Right cardiac atrium (tissue), 5 donors: ENCODE data around the gene RHBDL3. TPM values are rescaled to one million over a fixed set of nuclear protein-coding genes. Genes with fewer than 3 reads are reported as not detected.

ENCODE experiments used
- ATAC-seq, 2 donors: fragments of 200-7000 bp; cut with Tn5 transposase; one replicate each; pipeline versions ENCODE4 v1.8.0 to v1.9.1; 2020; ENCODE audit warnings: moderate library complexity in 2 of 2, mild to moderate bottlenecking in 1 of 2
- DNase-seq, 3 donors: peaks; one replicate each; pipeline ENCODE4 v3.0.0-alpha.2; 2020
- H3K27ac ChIP-seq: one replicate; pipeline ENCODE4 v1.5.1; 2013; ENCODE audit warnings: mild to moderate bottlenecking, low read length, control low read depth, moderate library complexity
- H3K27me3 ChIP-seq: one replicate; pipeline ENCODE4 v1.6.1; 2013; ENCODE audit not compliant: control insufficient read depth, insufficient read depth
- H3K4me1 ChIP-seq: one replicate; pipeline ENCODE4 v1.6.1; 2013; ENCODE audit warnings: low read length; ENCODE audit not compliant: control insufficient read depth, insufficient read depth
- H3K4me3 ChIP-seq: one replicate; pipeline ENCODE4 v1.5.1; 2013; ENCODE audit warnings: low read length, control low read depth
- H3K9me3 ChIP-seq: one replicate; pipeline ENCODE4 v1.6.1; 2013; ENCODE audit warnings: low read length; ENCODE audit not compliant: control insufficient read depth
- WGBS: extraction: QIAGEN DNeasy Blood & Tissue Kit; methylation state at CpG from one replicate; pipeline ENCODE4 v1.1.7; 2013; 5-methylcytosine and 5-hydroxymethylcytosine counted together
- intact Hi-C, 4 donors: fragments of 100-400 bp; cut with DNase I; formaldehyde crosslinking; loops; one replicate each; pipeline versions ENCODE4 v1.11.0 to v1.14.0; 2022 to 2023
- polyA plus RNA-seq: library from polyadenylated mRNA; stranded (reverse); fragments of 200-250 nt; gene quantifications from one replicate; pipeline ENCODE4 v1.2.3, GENCODE V29; 2013
- total RNA-seq, 4 donors: library from RNA; stranded (reverse); fragmentation: NEBNext Ultra II Directional; extraction: Animal tissue kit (Norgen Biotek cat#: 25700); gene quantifications; one replicate each; pipeline ENCODE4 v1.2.1, GENCODE V29; 2021
- donor health status: healthy with polysubstance abuse.
- donor health status: DM: no; HTN: yes; CAD: no.
- donor health status: DM: no; HTN: no; CAD: no.
- donor health status: DM: no; HTN: yes; CAD: no; lungs with severe emphysema.
- donor health status: DM: yes; HTN: yes; CAD: no.

The RHBDL3 gene
- total and polyA plus RNA-seq, 5 donors = 19.6 to 51.1 (median 40.0) TPM

DNA sequence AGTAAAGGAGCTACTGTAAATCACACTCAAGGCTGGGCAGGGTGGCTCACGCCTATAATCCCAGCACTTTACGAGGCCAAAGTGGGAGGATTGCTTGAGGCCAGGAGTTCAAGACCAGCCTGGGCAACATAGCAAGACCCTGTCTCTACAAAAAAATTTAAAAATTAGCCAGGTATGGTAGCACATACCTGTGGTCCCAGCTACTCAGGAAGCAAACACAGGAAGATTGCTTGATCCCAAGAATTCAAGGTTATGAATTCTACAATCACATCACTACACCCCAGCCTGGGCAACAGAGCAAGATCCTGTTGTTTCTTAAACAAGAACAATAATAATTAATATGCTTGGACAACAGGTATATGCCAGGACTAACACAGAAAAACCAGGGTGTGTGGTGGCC is 13.2 kb downstream of the RHBDL3 start:
- intact Hi-C loops = no loop called here
- ATAC-seq = no peak
- Histone ChIP-seq H3K27me3 (no peaks in the 10 kb centered on the region), H3K4me3 (no peak overlapping the region), H3K9me3 (no peaks in the 10 kb centered on the region), H3K27ac (no peak overlapping the region), H3K4me1 (peaks cover 2% of the 10 kb centered on the region)
- WGBS = 96% methylated on average over 2 of the region's 2 CpGs
- DNase-seq = no peak

DNA sequence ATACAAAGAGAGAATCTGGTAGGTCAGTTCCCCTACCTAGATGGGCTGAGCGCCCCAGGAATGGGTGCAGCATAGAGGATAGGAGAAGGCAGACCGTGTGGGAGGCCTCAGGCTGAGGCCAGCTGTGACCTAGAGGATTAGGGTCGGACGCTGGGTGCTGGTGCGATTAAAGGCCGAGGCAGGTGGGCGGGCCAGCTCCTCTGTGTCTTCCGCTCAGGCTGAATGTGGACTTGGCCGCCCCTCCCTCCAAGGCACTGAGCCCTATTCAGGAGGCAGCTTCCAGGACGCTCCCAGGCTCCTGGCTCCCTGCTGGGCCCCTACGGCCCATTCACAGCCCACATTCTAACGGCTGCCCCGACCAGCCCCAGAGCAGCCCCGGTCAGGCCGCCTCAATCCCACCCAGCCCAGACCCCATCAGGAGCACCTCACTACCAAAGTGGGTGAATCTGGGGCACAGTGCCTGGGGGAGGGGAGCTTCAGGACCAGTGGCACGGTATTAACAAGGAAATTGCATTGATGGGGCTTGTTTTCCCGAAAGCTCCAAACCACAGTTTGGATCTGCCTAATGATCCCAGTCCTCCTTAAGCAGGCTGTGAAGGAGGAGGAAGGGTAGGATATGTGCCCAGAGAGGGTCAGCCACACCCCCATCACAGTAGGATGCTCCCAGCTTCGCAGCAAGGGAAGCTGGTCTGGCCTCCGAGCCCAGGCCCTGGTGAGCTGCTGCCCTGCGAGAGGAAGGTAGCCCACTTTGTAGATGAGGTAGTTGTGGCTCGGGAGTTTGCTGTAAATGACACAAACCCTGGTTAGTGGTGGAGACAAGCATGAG is 14.5 kb downstream of the RHBDL3 start:
- Histone ChIP-seq H3K27ac (no peak overlapping the region), H3K27me3 (no peaks in the 10 kb centered on the region), H3K9me3 (no peaks in the 10 kb centered on the region), H3K4me3 (no peak overlapping the region), H3K4me1 (peaks cover 2% of the 10 kb centered on the region)
- ATAC-seq (no peak), DNase-seq (peak in 1 of 3 donors; percentile 26)
- 74% methylated on average over 21 of the region's 21 CpGs for WGBS
- intact Hi-C loops = no loop called here

DNA sequence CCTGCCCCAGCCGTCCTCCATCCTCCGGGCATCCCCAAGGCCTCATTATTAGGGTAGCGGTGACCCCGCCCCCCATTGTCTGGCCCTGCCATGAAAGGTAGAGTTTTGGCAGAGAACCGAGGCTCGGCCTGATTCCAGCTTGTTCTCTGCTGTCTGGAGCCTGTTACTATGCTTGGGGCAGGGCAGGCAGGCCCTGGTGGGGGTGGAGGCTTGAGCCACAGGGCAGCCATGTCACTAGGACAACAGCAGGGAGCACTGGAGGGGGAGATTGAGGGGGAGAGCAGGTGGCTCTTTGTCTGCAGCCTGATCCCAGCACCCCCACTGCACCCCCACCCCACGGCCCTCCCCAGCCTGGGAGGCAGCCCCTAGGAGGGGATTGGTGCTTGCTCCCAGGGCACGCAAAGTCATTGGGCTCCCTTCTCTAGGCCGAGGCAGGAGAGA is 15.4 kb downstream of the RHBDL3 start:
- peak; percentile 66 to 83 (median 76) for DNase-seq
- ATAC-seq = peak; percentile 46 to 62
- Histone ChIP-seq H3K27me3 (no peaks in the 10 kb centered on the region), H3K4me3 (no peak overlapping the region), H3K9me3 (no peaks in the 10 kb centered on the region), H3K27ac (no peak overlapping the region), H3K4me1 (no peaks in the 10 kb centered on the region)
- intact Hi-C loops = no loop called here
- WGBS = 49% methylated on average over 9 of the region's 9 CpGs

DNA sequence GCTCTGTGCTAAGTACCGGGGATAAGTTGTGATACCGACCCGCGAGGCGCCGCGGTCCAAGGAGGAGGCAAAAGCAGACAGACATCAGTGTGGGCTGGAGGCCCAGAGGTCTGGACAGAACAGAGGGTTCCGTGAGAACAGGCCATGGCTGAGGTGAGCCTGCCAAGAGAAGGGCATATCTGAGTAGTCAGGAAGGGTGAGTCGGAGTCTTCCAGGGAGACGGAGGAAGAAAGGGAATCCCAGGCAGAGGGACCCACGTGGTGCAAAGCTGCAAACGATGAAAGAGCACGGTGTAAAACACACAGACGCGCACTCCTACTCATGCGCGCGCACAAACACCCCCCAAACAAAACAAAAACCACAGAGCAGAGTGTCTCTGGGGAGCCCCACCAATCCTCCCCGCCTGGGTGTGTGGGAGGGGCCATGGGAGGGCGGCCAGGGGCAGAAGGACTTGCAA is 18.1 kb downstream of the RHBDL3 start:
- no peak overlapping the region for H3K4me3 ChIP-seq
- 47% methylated on average over 20 of the region's 20 CpGs for WGBS
- H3K27ac ChIP-seq = no peak overlapping the region
- no peaks in the 10 kb centered on the region for H3K9me3 ChIP-seq
- no peaks in the 10 kb centered on the region for H3K27me3 ChIP-seq
- DNase-seq (peak in 1 of 3 donors; percentile 68), ATAC-seq (peak; percentile 35 to 75)
- intact Hi-C loops = no loop called here
- H3K4me1 ChIP-seq = no peaks in the 10 kb centered on the region

- Histone ChIP-seq H3K27me3 (no peaks in the 10 kb centered on the region), H3K4me1 (no peaks in the 10 kb centered on the region), H3K9me3 (no peaks in the 10 kb centered on the region), H3K4me3 (no peak overlapping the region), H3K27ac (no peak overlapping the region)
- ATAC-seq = no peak
- intact Hi-C loops = no loop called here
- DNase-seq = no peak
- 82% methylated on average over 8 of the region's 8 CpGs for WGBS
Observed at GRCh38 chr17:32285306-32285705, 19.7 kb downstream of the RHBDL3 start.

DNA sequence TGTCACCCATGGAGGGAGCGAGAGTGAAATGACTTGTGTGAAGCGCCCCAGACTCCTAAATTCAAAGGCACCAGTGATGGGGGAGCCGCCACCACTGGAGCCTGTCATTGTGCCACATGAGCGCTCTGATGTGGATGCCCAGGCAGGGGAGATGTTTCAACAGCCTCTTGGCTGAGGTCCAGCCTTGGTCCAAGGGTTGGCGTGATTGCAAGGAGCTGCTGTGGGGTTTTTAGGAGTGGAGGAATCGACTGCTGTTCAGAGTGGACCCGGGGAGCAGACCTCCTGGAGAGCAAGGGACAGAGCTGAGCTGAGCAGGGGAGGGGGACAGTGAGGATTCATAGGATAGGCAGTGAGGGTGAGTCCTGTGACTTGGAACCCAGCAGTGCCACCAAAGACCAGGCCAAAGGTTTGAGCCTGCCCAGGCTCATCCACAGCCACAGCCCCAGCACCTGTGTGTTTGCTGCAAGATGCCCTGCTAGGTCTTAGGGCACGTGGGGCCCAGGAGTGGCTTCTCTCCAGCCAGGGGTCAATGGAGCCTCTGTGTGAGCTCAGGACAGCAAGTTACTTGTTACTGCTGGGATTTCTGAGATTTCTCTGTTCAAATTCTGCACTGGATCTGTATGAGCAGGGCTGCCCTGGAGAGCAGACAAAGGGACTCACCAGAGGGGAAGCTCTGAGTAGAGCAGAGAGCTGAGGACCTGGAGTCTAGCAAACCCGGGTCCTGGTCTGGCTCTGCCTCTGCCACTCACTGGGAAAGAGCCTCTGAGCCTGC is 20.3 kb downstream of the RHBDL3 start:
- ATAC-seq (no peak), DNase-seq (no peak)
- H3K9me3 ChIP-seq = no peaks in the 10 kb centered on the region
- WGBS = 82% methylated on average over 9 of the region's 9 CpGs
- intact Hi-C loops = no loop called here
- H3K4me1 ChIP-seq = no peaks in the 10 kb centered on the region
- no peaks in the 10 kb centered on the region for H3K27me3 ChIP-seq
- no peak overlapping the region for H3K4me3 ChIP-seq
- no peak overlapping the region for H3K27ac ChIP-seq

DNA sequence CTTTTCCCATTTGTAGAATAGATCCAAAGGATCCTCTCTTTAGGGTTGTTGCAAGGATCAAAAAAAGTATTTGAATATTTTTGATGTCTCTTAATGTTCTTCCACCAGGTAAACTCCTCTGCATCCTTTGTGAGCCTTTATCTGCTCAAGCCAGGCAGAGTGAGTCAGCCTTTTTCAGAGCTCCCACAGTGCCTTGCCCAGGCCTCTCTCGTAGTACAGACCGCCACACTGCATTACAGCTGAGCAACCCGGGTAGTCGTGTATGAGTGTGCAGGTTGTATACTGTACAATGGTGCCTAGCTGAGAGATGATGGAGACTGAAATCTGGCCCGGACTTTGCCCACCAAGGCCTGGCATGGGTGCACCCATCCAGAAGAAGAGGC is 20.9 kb downstream of the RHBDL3 start:
- intact Hi-C loops = no loop called here
- 81% methylated on average over 5 of the region's 5 CpGs for WGBS
- H3K4me1 ChIP-seq = no peaks in the 10 kb centered on the region
- DNase-seq (no peak), ATAC-seq (no peak)
- H3K27me3 ChIP-seq = no peaks in the 10 kb centered on the region
- H3K9me3 ChIP-seq = no peaks in the 10 kb centered on the region
- no peak overlapping the region for H3K4me3 ChIP-seq
- H3K27ac ChIP-seq = no peak overlapping the region

DNA sequence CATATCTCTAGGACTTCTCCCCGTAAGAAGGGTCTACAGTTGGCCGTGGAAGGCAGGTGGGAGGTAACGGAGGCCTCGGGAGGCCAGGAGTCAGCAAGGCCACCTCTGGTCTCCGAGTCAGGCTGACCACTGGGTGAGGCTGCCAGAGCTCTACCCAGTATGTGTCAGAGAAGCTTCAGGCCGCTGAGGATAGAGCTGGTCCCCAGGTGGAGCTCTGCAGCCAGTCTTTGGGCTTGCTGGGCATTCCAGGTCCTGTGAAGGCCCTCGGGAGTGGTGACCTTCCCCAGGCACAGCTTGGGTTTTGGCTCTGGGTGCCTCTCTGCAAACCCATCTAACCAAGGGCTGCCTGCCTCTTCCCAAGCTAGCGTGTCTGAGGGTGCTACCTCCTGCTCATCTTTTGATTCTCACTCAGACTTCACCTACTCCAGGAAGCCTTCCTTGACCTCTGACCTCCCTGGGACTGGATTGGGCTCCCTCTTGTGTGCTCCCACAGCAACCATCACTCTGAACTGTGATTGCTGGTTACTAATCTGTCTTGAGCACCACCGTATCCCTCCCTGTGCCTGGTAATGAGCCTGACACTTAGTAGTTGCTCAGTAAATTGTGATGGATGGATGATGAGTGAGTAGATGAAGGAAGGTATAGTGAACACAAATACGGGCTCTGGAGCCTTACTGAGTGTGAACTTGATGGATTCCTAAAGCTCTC is 22.3 kb downstream of the RHBDL3 start:
- 90% methylated on average over 10 of the region's 10 CpGs for WGBS
- DNase-seq (no peak), ATAC-seq (no peak)
- no peaks in the 10 kb centered on the region for H3K27me3 ChIP-seq
- no peak overlapping the region for H3K27ac ChIP-seq
- intact Hi-C loops = no loop called here
- no peak overlapping the region for H3K4me3 ChIP-seq
- no peaks in the 10 kb centered on the region for H3K4me1 ChIP-seq
- H3K9me3 ChIP-seq = no peaks in the 10 kb centered on the region

DNA sequence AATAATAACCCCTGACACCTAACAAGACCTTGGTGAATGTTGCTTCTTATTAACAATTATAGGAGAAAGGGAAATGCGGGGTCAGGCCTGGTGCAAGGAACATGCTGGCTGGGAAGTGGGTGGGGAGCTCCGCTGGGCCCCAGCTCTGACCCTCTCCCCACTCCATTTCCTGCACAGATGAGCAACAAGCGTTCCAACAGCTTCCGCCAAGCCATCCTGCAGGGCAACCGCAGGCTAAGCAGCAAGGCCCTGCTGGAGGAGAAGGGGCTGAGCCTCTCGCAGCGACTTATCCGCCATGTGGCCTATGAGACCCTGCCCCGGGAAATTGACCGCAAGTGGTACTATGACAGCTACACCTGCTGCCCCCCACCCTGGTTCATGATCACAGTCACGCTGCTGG is 23.0 kb downstream of the RHBDL3 start:
- Histone ChIP-seq H3K9me3 (no peaks in the 10 kb centered on the region), H3K4me3 (no peak overlapping the region), H3K27ac (no peak overlapping the region), H3K27me3 (no peaks in the 10 kb centered on the region), H3K4me1 (no peaks in the 10 kb centered on the region)
- no peak for DNase-seq
- 58% methylated on average over 11 of the region's 11 CpGs for WGBS
- intact Hi-C loops = no loop called here
- ATAC-seq = no peak

DNA sequence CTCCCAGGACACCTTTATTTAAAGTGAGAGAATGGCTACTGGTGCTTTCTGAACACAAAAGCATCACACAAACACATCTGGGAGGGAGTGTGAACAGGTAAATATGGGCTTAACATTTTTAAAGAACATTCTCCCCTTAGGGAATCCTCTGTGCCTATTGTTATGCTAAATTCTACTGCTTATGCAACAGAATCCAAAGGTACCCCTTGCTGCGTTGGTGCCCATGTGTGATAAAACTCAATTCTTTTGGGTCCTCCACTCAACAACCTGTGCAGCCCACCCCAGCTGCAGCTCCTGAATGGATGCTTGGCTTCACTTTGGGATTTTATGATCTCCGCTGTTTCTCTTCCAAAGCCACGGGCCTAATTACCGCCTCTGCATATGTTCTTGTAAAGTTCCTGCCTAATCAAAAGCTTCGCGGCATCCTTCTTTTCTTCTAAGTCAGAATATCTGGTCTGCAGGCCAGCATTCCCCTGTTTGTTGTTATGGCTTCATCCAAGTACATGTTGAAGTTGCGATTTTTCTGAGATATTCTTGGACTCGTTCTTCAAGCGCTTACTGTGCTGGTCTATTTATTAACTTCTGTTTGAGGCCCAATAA is 23.9 kb downstream of the RHBDL3 start:
- Histone ChIP-seq H3K27me3 (no peaks in the 10 kb centered on the region), H3K4me3 (no peak overlapping the region), H3K9me3 (no peaks in the 10 kb centered on the region), H3K4me1 (no peaks in the 10 kb centered on the region), H3K27ac (no peak overlapping the region)
- DNase-seq (no peak), ATAC-seq (no peak)
- intact Hi-C loops = no loop called here
- 82% methylated on average over 9 of the region's 9 CpGs for WGBS
